Measurements from ENCODE around the gene IBSP. TPM values are rescaled to one million over a fixed set of nuclear protein-coding genes. Genes with fewer than 3 reads are reported as not detected.

The IBSP gene
- total RNA-seq, 4 donors from 2014 or later: not detected

DNA sequence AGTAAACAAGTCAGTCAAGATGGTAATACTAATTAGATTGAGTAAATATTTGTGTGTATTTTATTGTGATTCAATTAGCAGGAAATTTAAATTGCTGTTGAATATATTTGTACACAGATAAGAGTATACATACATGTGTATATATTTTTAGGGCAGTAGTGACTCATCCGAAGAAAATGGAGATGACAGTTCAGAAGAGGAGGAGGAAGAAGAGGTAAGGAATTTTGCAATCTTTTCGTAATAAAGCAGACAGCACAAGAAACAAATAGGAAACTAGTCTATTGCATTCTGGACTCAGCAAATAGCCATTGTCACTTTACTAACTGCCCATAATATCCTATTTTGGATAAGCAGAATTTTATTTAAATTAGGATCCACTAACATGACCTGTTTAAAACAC, 6.6 kb downstream of the IBSP start:
- TF ChIP-seq, protein P1, sequence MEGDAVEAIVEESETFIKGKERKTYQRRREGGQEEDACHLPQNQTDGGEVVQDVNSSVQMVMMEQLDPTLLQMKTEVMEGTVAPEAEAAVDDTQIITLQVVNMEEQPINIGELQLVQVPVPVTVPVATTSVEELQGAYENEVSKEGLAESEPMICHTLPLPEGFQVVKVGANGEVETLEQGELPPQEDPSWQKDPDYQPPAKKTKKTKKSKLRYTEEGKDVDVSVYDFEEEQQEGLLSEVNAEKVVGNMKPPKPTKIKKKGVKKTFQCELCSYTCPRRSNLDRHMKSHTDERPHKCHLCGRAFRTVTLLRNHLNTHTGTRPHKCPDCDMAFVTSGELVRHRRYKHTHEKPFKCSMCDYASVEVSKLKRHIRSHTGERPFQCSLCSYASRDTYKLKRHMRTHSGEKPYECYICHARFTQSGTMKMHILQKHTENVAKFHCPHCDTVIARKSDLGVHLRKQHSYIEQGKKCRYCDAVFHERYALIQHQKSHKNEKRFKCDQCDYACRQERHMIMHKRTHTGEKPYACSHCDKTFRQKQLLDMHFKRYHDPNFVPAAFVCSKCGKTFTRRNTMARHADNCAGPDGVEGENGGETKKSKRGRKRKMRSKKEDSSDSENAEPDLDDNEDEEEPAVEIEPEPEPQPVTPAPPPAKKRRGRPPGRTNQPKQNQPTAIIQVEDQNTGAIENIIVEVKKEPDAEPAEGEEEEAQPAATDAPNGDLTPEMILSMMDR (IDR thresholded peaks at IDR 0.05): no peak
- no peak for TF ChIP-seq POLR2A (IDR thresholded peaks at IDR 0.05)
- WGBS, 2 donors: 31 to 65% methylated on average over 2 of the region's 2 CpGs
- H3K4me1 ChIP-seq: no peaks in the 10 kb centered on the region
- H3K27ac ChIP-seq: no peak overlapping the region
- intact Hi-C loops (cut with DNase I): no loop called here
- no peak for DNase-seq
- no peaks in the 10 kb centered on the region for H3K36me3 ChIP-seq
- H3K4me3 ChIP-seq: no peak overlapping the region
- H3K9me3 ChIP-seq: no peaks in the 10 kb centered on the region
- no peaks in the 10 kb centered on the region for H3K27me3 ChIP-seq

DNA sequence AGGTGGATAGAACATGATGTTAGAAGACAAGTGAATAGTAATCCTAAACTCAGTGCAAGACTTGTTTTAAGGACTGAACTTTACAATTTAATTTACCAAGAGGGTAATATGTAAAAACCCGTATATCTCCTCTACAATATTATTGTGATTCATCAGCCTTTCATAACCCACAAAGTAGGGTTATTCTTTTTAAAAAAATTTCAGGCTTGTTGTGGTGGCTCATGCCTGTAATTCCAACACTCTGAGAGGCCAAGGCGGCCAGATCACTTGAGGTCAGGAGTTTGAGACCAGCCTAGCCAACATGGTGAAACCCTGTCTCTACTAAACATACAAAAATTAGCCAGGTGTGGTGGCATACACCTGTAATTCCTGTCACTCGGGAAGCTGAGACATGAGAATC, 7.2 kb downstream of the IBSP start:
- WGBS, 2 donors: 76 to 78% methylated on average over 3 of the region's 3 CpGs
- intact Hi-C loops (cut with DNase I): no loop called here
- DNase-seq: no peak
- Histone ChIP-seq H3K27ac (no peak overlapping the region), H3K9me3 (no peaks in the 10 kb centered on the region), H3K27me3 (no peaks in the 10 kb centered on the region), H3K4me3 (no peak overlapping the region), H3K36me3 (no peaks in the 10 kb centered on the region), H3K4me1 (no peaks in the 10 kb centered on the region)
- TF ChIP-seq, protein P1 (IDR thresholded peaks at IDR 0.05): no peak
- TF ChIP-seq POLR2A (IDR thresholded peaks at IDR 0.05): no peak

DNA sequence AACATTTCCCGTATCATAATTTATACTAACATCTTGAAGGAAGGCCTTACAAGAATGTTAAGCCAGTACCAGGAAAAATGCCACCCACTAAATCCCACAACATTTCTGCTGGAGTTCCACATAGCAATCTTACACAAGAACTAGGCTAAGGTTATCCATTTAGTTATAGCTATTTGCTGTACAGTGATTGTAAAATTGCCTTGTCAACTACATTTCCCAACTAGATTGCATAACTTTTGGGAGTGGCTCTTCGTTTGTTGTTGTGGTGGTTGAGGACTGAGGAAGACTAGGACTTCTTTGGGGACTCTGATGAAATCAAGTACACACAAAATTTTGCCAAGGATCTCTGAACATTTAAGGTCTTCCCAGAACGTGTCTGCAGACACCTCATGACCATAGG, 8.0 kb downstream of the IBSP start:
- TF ChIP-seq POLR2A (IDR thresholded peaks at IDR 0.05): no peak
- TF ChIP-seq, protein P1 (IDR thresholded peaks at IDR 0.05): no peak
- Histone ChIP-seq H3K27ac (no peak overlapping the region), H3K4me1 (no peaks in the 10 kb centered on the region), H3K4me3 (no peak overlapping the region), H3K9me3 (no peaks in the 10 kb centered on the region), H3K27me3 (no peaks in the 10 kb centered on the region), H3K36me3 (no peaks in the 10 kb centered on the region)
- 48 to 62% methylated on average over 3 of the region's 3 CpGs for WGBS, 2 donors
- no peak for DNase-seq
- intact Hi-C loops (cut with DNase I): no loop called here

DNA sequence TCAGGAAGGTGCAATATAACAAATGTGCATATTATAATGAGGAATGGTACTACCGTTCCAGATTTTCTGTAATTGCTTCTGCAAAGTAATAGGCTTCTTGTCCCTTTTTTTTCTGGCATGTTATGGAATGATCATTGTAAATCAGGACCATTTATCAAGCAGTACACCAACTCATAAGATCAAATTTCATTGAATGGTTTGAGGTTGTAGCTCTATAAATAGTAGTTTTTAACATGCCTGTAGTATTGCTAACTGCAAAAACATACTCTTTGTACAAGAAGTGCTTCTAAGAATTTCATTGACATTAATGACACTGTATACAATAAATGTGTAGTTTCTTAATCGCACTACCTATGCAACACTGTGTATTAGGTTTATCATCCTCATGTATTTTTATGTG, 12.6 kb downstream of the IBSP start:
- 84 to 93% methylated on average over 2 of the region's 2 CpGs for WGBS, 2 donors
- intact Hi-C loops (cut with DNase I): no loop called here
- H3K27ac ChIP-seq: no peak overlapping the region

DNA sequence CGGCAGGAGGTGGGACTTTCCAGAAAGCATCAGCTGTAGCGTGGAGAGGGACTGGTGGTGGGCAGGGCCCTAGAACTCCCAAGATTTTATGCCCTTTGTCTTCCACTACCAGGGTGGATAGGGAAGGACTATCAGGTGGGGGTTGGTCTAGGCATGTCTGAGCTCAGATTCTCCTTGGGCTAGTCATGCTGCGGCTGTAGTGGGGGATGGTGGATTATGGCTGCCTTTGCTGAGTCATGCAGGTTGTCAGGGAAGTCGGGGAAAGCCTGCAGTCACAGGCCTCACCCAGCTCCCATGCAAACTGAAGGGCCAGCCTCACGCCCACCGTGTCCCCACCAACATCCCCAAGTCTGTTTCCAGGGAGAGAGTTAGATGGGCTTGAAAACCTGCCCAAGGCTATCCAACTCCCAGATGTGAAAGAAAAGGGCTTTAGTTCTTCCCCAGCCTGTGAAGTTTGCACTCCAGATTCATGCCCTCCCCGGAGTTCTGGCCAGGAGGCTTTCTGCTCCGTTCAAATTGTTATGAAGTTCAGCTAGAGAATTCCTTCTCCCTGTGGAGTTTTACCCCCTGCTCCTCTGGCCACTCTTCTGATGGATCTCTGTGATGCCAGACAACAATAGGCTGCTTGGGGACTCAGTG, 20.0 kb downstream of the IBSP start:
- Histone ChIP-seq H3K27ac (peak overlapping the region in 1 of 4 donors; percentile 54), H3K9me3 (no peaks in the 10 kb centered on the region), H3K4me3 (no peak overlapping the region), H3K36me3 (no peaks in the 10 kb centered on the region), H3K4me1 (peaks cover 0 to 7% (median 0%) of the 10 kb centered on the region in 3 donors), H3K27me3 (no peaks in the 10 kb centered on the region)
- no peak for TF ChIP-seq POLR2A (IDR thresholded peaks at IDR 0.05)
- TF ChIP-seq, protein P1 (IDR thresholded peaks at IDR 0.05): no peak
- no peak for DNase-seq
- intact Hi-C loops (cut with DNase I): no loop called here
- 30 to 37% methylated on average over 3 to 5 of the region's 8 CpGs for WGBS, 2 donors

More for the DNA sequence above, 12.6 kb downstream of the IBSP start:
- Histone ChIP-seq H3K9me3 (no peaks in the 10 kb centered on the region), H3K4me1 (no peaks in the 10 kb centered on the region), H3K4me3 (no peak overlapping the region), H3K27me3 (no peaks in the 10 kb centered on the region), H3K36me3 (no peaks in the 10 kb centered on the region)
- no peak for TF ChIP-seq POLR2A (IDR thresholded peaks at IDR 0.05)
- TF ChIP-seq, protein P1 (IDR thresholded peaks at IDR 0.05): no peak
- DNase-seq: no peak
